HepG2 (cell line): ENCODE measurements around the gene KHK. TPM values are rescaled to one million over a fixed set of nuclear protein-coding genes. Genes with fewer than 3 reads are reported as not detected.

Experiments
- HIC2 ChIP-seq: sonication (generic); formaldehyde crosslinking; IDR thresholded peaks from 2 replicates; pipeline ENCODE4 v1.9.0; 2022; ENCODE audit warnings: low read depth, missing genetic modification reagents
- ISL2 ChIP-seq: sonication (generic); formaldehyde crosslinking; IDR thresholded peaks from 2 replicates; pipeline ENCODE4 v1.5.0; 2020; ENCODE audit warnings: missing genetic modification reagents
- JARID2 ChIP-seq: sonication (generic); formaldehyde crosslinking; IDR thresholded peaks from 2 replicates; pipeline ENCODE4 v1.8.1; 2023; ENCODE audit warnings: missing genetic modification reagents, inconsistent platforms; ENCODE audit not compliant: insufficient replicate concordance
- KLF16 ChIP-seq, 2 experiments: sonication (generic) in 1 of 2; formaldehyde crosslinking in 1 of 2; IDR thresholded peaks; 2 replicates each; pipeline versions ENCODE4 v1.6.1 to v1.8.0; 2016 to 2023; ENCODE audit warnings: missing genetic modification reagents in 2 of 2, missing compliant biosample characterization in 1 of 2
- NCOA1 ChIP-seq: sonication (generic); formaldehyde crosslinking; IDR thresholded peaks from 2 replicates; pipeline ENCODE4 v1.9.0; 2021; ENCODE audit warnings: missing genetic modification reagents
- NFKB2 ChIP-seq: sonication (generic); formaldehyde crosslinking; IDR thresholded peaks from 2 replicates; pipeline ENCODE4 v1.4.0; 2020; ENCODE audit warnings: missing genetic modification reagents, borderline replicate concordance
- REL ChIP-seq: sonication (generic); formaldehyde crosslinking; conservative IDR thresholded peaks from 2 replicates; pipeline ENCODE4 v1.8.0; 2022; ENCODE audit warnings: mild to moderate bottlenecking, missing genetic modification reagents, moderate library complexity
- XRCC5 ChIP-seq: fragments of 200-400 bp; formaldehyde crosslinking; optimal IDR thresholded peaks from 2 replicates; pipeline ENCODE3; 2017; ENCODE audit warnings: mild to moderate bottlenecking, low read length
- ZBTB7B ChIP-seq: sonication (generic); formaldehyde crosslinking; IDR thresholded peaks from 2 replicates; pipeline ENCODE4 v1.4.0; 2020; ENCODE audit warnings: missing genetic modification reagents
- ZKSCAN5 ChIP-seq: sonication (generic); formaldehyde crosslinking; IDR thresholded peaks from 2 replicates; pipeline ENCODE4 v1.5.1; 2020; ENCODE audit warnings: mild to moderate bottlenecking, missing genetic modification reagents
- ZNF121 ChIP-seq: sonication (generic); formaldehyde crosslinking; IDR thresholded peaks from 2 replicates; pipeline ENCODE4 v1.5.0; 2020; ENCODE audit warnings: mild to moderate bottlenecking, missing genetic modification reagents
- ZNF275 ChIP-seq: sonication (generic); formaldehyde crosslinking; IDR thresholded peaks from 2 replicates; pipeline ENCODE4 v1.8.0; 2022; ENCODE audit warnings: missing genetic modification reagents, mild to moderate bottlenecking, inconsistent platforms, borderline replicate concordance
- ZNF34 ChIP-seq: sonication (generic); formaldehyde crosslinking; IDR thresholded peaks from 2 replicates; pipeline ENCODE4 v1.4.0; 2020; ENCODE audit warnings: mild to moderate bottlenecking, missing genetic modification reagents, borderline replicate concordance
- ZNF468 ChIP-seq: sonication (generic); formaldehyde crosslinking; IDR thresholded peaks from 2 replicates; pipeline ENCODE4 v1.8.0; 2022; ENCODE audit warnings: mild to moderate bottlenecking, moderate library complexity, missing genetic modification reagents
- ZNF543 ChIP-seq: sonication (generic); formaldehyde crosslinking; IDR thresholded peaks from 2 replicates; pipeline ENCODE4 v1.4.0; 2020; ENCODE audit warnings: mild to moderate bottlenecking, missing genetic modification reagents
- ZNF782 ChIP-seq: sonication (generic); formaldehyde crosslinking; IDR thresholded peaks from 2 replicates; pipeline ENCODE4 v1.4.0; 2020; ENCODE audit warnings: missing genetic modification reagents, mild to moderate bottlenecking, borderline replicate concordance
- ZSCAN21 ChIP-seq: sonication (generic); formaldehyde crosslinking; IDR thresholded peaks from 2 replicates; pipeline ENCODE4 v1.8.0; 2022; ENCODE audit warnings: mild to moderate bottlenecking, missing genetic modification reagents, moderate library complexity, borderline replicate concordance
- polyA plus RNA-seq, 8 experiments: library from polyadenylated mRNA; depleted of rRNA in 3 of 8; stranded (reverse) in 7 of 8; unstranded in 1 of 8; fragments of >200 nt; fragmentation: Illumina TruSeq in 4 of 8; extraction: Trizol in 4 of 8; gene quantifications; 2 replicates each; pipeline versions ENCODE4 v1.2.1 to v1.2.3, GENCODE V29; 2011 to 2016; ENCODE audit warnings: low read depth in 4 of 8, missing spikeins in 1 of 8, mixed read lengths in 1 of 8; ENCODE audit not compliant: insufficient read depth in 1 of 8
- total RNA-seq, 5 experiments: library from RNA; depleted of rRNA; stranded (reverse); fragments of >200 nt; fragmentation: Illumina TruSeq; extraction: Trizol; gene quantifications; 2 replicates each; pipeline ENCODE4 v1.2.3, GENCODE V29; 2016; ENCODE audit warnings: low read depth in 1 of 5
- TF ChIP-seq, protein P1 (sequence below): sonication (generic); formaldehyde crosslinking; IDR thresholded peaks from 2 replicates; pipeline ENCODE4 v1.4.0; 2020; ENCODE audit warnings: missing genetic modification reagents
- TF ChIP-seq, protein P2 (sequence below): sonication (generic); formaldehyde crosslinking; IDR thresholded peaks from 2 replicates; pipeline ENCODE4 v1.4.0; 2020; ENCODE audit warnings: low read depth, mild to moderate bottlenecking, missing genetic modification reagents
- TF ChIP-seq, protein P3 (sequence below): sonication (generic); formaldehyde crosslinking; IDR thresholded peaks from 2 replicates; pipeline ENCODE4 v1.8.0; 2023; ENCODE audit warnings: mild to moderate bottlenecking, missing genetic modification reagents

Gene KHK
- total and polyA plus RNA-seq, 2 of the 13 experiments (the other 11 are each of a cell fraction or from before 2014, with no cell fraction given), result 40.9 to 99.2 TPM

GRCh38 chr2:27086090-27086723 is 365 bp upstream of the KHK start (continued):
- TF ChIP-seq ZNF275 (CRISPR knock-in tag) (0 out of 2 replicates have a peak, but pooled peaks have one; percentile 85), ZKSCAN5 (CRISPR knock-in tag) (no peak), ISL2 (CRISPR knock-in tag) (peak; percentile 72), ZSCAN21 (peak; percentile 79), ZNF782 (CRISPR knock-in tag) (no peak), ZBTB7B (CRISPR knock-in tag) (peak; percentile 72; the same call in 1 of the 2 replicates), KLF16 (CRISPR knock-in tag; IDR thresholded peaks at IDR 0.05) (peak in 1 of 2 experiments; percentile 96; a peak in 2 of 4 replicates), ZNF468 (CRISPR knock-in tag) (peak; percentile 83; the same call in 1 of the 2 replicates), NCOA1 (CRISPR knock-in tag) (no peak), XRCC5 (peak; percentile 41), NFKB2 (peak; percentile 92), REL (0 out of 2 replicates have a peak, but pooled peaks have one; percentile 91), JARID2 (CRISPR knock-in tag) (no peak), ZNF34 (CRISPR knock-in tag) (0 out of 2 replicates have a peak, but pooled peaks have one; percentile 60), ZNF121 (CRISPR knock-in tag) (no peak), HIC2 (no peak; the same call in 1 of the 2 replicates), ZNF543 (CRISPR knock-in tag) (peak; percentile 53; the same call in 1 of the 2 replicates)
- TF ChIP-seq, protein P1, sequence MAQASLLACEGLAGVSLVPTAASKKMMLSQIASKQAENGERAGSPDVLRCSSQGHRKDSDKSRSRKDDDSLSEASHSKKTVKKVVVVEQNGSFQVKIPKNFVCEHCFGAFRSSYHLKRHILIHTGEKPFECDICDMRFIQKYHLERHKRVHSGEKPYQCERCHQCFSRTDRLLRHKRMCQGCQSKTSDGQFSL (CRISPR knock-in tag), result 0 out of 2 replicates have a peak, but pooled peaks have one; percentile 25
- TF ChIP-seq, protein P2, sequence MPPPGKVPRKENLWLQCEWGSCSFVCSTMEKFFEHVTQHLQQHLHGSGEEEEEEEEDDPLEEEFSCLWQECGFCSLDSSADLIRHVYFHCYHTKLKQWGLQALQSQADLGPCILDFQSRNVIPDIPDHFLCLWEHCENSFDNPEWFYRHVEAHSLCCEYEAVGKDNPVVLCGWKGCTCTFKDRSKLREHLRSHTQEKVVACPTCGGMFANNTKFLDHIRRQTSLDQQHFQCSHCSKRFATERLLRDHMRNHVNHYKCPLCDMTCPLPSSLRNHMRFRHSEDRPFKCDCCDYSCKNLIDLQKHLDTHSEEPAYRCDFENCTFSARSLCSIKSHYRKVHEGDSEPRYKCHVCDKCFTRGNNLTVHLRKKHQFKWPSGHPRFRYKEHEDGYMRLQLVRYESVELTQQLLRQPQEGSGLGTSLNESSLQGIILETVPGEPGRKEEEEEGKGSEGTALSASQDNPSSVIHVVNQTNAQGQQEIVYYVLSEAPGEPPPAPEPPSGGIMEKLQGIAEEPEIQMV (CRISPR knock-in tag), result peak; percentile 5; the same call in 1 of the 2 replicates
- TF ChIP-seq, protein P3, sequence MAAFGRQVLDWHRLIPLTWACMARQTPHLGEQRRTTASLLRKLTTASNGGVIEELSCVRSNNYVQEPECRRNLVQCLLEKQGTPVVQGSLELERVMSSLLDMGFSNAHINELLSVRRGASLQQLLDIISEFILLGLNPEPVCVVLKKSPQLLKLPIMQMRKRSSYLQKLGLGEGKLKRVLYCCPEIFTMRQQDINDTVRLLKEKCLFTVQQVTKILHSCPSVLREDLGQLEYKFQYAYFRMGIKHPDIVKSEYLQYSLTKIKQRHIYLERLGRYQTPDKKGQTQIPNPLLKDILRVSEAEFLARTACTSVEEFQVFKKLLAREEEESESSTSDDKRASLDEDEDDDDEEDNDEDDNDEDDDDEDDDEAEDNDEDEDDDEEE (CRISPR knock-in tag), result peak; percentile 98
